Measurements from ENCODE around the gene TOR1AIP2. TPM values are rescaled to one million over a fixed set of nuclear protein-coding genes. Genes with fewer than 3 reads are reported as not detected.

TOR1AIP2 gene
- total and polyA plus RNA-seq, 2 of the 8 experiments (the other 6 are each of a cell fraction or from before 2014, with no cell fraction given), result 12.1 to 75.2 TPM

- H3K9me3 ChIP-seq (ENCODE audit: insufficient read depth in 2 of 2, low read depth in 1 of 2, low read length in 1 of 2), result no peaks in the 10 kb centered on the region
- H2BK5ac ChIP-seq (ENCODE audit: low read depth, low read length), result no peak overlapping the region
- H3K79me2 ChIP-seq (ENCODE audit: control insufficient read depth in 1 of 2, insufficient read depth in 2 of 2, low read length in 2 of 2), result no peaks in the 10 kb centered on the region
- POLR2A ChIA-PET (ENCODE audit: partially characterized antibody), result no interaction called here
- H3K18ac ChIP-seq (ENCODE audit: extremely low read depth, low read length), result no peak overlapping the region
- H3K4me1 ChIP-seq (replicated peaks in 1 of 4; ENCODE audit: control insufficient read depth in 3 of 4, insufficient read depth in 4 of 4, low read length in 3 of 4), result no peaks in the 10 kb centered on the region
- no peaks in the 10 kb centered on the region for H3K27me3 ChIP-seq (replicated peaks in 1 of 4; ENCODE audit: control insufficient read depth in 3 of 4, extremely low read depth in 1 of 4, insufficient read depth in 3 of 4, low read length in 3 of 4)
- CTCF ChIA-PET (ENCODE audit: partially characterized antibody), result interaction anchor here (0.6 to 16.2 kb wide), 2 partner anchors 11 to 96 kb away, joined by 3 to 595 read pairs; no protein-coding TSS in a partner anchor
- H2AFZ ChIP-seq (ENCODE audit: low read length), result no peak overlapping the region
- no peak overlapping the region for H2BK15ac ChIP-seq (ENCODE audit: low read length)
- no peaks in the 10 kb centered on the region for H4K20me1 ChIP-seq (replicated peaks in 1 of 2; ENCODE audit: control insufficient read depth in 1 of 2, insufficient read depth in 2 of 2, low read length in 2 of 2)
- no peak overlapping the region for H3K4ac ChIP-seq (replicated peaks; ENCODE audit: insufficient read length, low read depth, low read length)
- no peak overlapping the region for H4K5ac ChIP-seq (ENCODE audit: insufficient read length, low read depth, low read length)
- no peak overlapping the region for H4K91ac ChIP-seq (replicated peaks; ENCODE audit: insufficient read length, low read length)
- H2BK12ac ChIP-seq (ENCODE audit: low read depth, low read length), result no peak overlapping the region
- 78% methylated on average over 1 of the region's 1 CpG; no CpG with 5 or more reads in 1 of the 2 experiments for WGBS, 2 experiments (ENCODE audit: extremely low coverage in 1 of 2, insufficient coverage in 1 of 2, insufficient read length in 1 of 2, insufficient replicate concordance in 2 of 2, low coverage in 1 of 2, low lambda C conversion rate in 2 of 2, missing lambda C conversion rate in 1 of 2)
- no peaks in the 10 kb centered on the region for H3K79me1 ChIP-seq (ENCODE audit: low read depth, low read length)
- no peaks in the 10 kb centered on the region for H3K23me2 ChIP-seq (ENCODE audit: low read depth, low read length)
- no peak overlapping the region for H2AK5ac ChIP-seq (ENCODE audit: low read depth, low read length)
- no peak overlapping the region for H4K8ac ChIP-seq (ENCODE audit: extremely low read depth, insufficient read depth, low read length)
- no peak overlapping the region for H3K9ac ChIP-seq (replicated peaks in 1 of 4; ENCODE audit: extremely low read depth in 1 of 4, low read depth in 3 of 4, low read length in 3 of 4)
- DNase-seq (ENCODE audit: low read depth in 1 of 2, low spot score in 2 of 2) (no peak), FAIRE-seq (no peak)
- H3K56ac ChIP-seq (replicated peaks; ENCODE audit: insufficient read length, low read depth, low read length), result no peak overlapping the region
- no peak overlapping the region for H3K14ac ChIP-seq (ENCODE audit: insufficient read length)
- H3K27ac ChIP-seq (ENCODE audit: low read depth, low read length), result no peak overlapping the region
- H3K4me2 ChIP-seq (ENCODE audit: insufficient read depth in 1 of 2, low read depth in 2 of 2, low read length in 2 of 2), result no peak overlapping the region
- H2BK120ac ChIP-seq (replicated peaks; ENCODE audit: low read depth, low read length), result no peak overlapping the region
- no peak overlapping the region for H2BK20ac ChIP-seq (ENCODE audit: low read length)
- H3K4me3 ChIP-seq (ENCODE audit: extremely low read depth in 1 of 4, insufficient read depth in 2 of 4, low read depth in 3 of 4, low read length in 4 of 4), result no peak overlapping the region
- no peaks in the 10 kb centered on the region for H3K36me3 ChIP-seq (ENCODE audit: control insufficient read depth in 2 of 4, insufficient read depth in 4 of 4, low read length in 3 of 4)
- H3K23ac ChIP-seq (ENCODE audit: insufficient read length), result no peak overlapping the region
- TF ChIP-seq POLR2AphosphoS5 (IDR thresholded peaks at IDR 0.05; ENCODE audit: low read depth, low read length) (no peak), GTF2F1 (IDR thresholded peaks at IDR 0.05; ENCODE audit: borderline replicate concordance, low read depth, low read length) (no peak), MAX (IDR thresholded peaks at IDR 0.05) (no peak), RXRA (IDR thresholded peaks at IDR 0.05; ENCODE audit: insufficient read depth, low read depth, low read length) (no peak), CTCF (IDR thresholded peaks at IDR 0.05; ENCODE audit: control extremely low read depth in 1 of 3, insufficient read depth in 1 of 3, low read depth in 1 of 3, low read length in 3 of 3) (no peak), ATF3 (IDR thresholded peaks at IDR 0.05; ENCODE audit: insufficient read depth, low read depth, low read length) (no peak), SUZ12 (IDR thresholded peaks at IDR 0.05; ENCODE audit: low read length) (no peak)
Observed at GRCh38 chr1:179803918-179804317, 73.7 kb downstream of the TOR1AIP2 start.

Data from H1 (cell line).